Gastroesophageal sphincter (tissue), 3 donors: ENCODE data around the gene KIF2C.

Source experiments
- CTCF ChIP-seq, 4 experiments: fragments of 200-600 bp in 2 of 4; fragments of 450-650 bp in 2 of 4; sonication (generic) in 1 of 4; IDR thresholded peaks; one replicate each; pipeline ENCODE4 v1.5.1; 2017 to 2019; ENCODE audit warnings: antibody characterized with exemption in 4 of 4, mild to moderate bottlenecking in 2 of 4, moderate library complexity in 2 of 4
- EP300 ChIP-seq: sonication (generic); formaldehyde crosslinking; IDR thresholded peaks from one replicate; pipeline ENCODE4 v1.6.1; 2017; ENCODE audit warnings: antibody characterized with exemption, mild to moderate bottlenecking
- POLR2A ChIP-seq, 2 donors: fragments of 450-650 bp; IDR thresholded peaks; one replicate each; pipeline ENCODE4 v1.6.1; 2017; ENCODE audit warnings: antibody characterized with exemption in 2 of 2, mild to moderate bottlenecking in 2 of 2, moderate library complexity in 1 of 2
- POLR2AphosphoS5 ChIP-seq: sonication (generic); formaldehyde crosslinking; IDR thresholded peaks from one replicate; pipeline ENCODE4 v1.6.1; 2017; ENCODE audit warnings: antibody characterized with exemption

GRCh38 chr1:44777969-44778635 is 38.5 kb downstream of the KIF2C start:
- no peak for TF ChIP-seq CTCF (IDR thresholded peaks at IDR 0.05)
- no peak for TF ChIP-seq POLR2A (IDR thresholded peaks at IDR 0.05)
- no peak for TF ChIP-seq POLR2AphosphoS5
- no peak for TF ChIP-seq EP300
